GM12872 (cell line): ENCODE results near the gene CACNA1C.

Source experiments
- CTCF ChIP-seq: IDR thresholded peaks from 3 replicates; pipeline ENCODE4 v1.5.1; 2011; ENCODE audit warnings: low read depth, mild to moderate bottlenecking, low read length, moderate library complexity; ENCODE audit not compliant: insufficient read depth

The CACNA1C gene

GRCh38 chr12:2614341-2614740 is 561.6 kb downstream of the CACNA1C start:
- no peak for TF ChIP-seq CTCF

- TF ChIP-seq CTCF, result no peak
Observed at GRCh38 chr12:2615665-2616402, 563.0 kb downstream of the CACNA1C start.

- no peak for TF ChIP-seq CTCF
Observed at GRCh38 chr12:2616763-2617162, 564.0 kb downstream of the CACNA1C start.

- TF ChIP-seq CTCF, result no peak
Observed at GRCh38 chr12:2617365-2617764, 564.6 kb downstream of the CACNA1C start.

GRCh38 chr12:2618291-2618995 is 565.7 kb downstream of the CACNA1C start:
- no peak for TF ChIP-seq CTCF

GRCh38 chr12:2619136-2619535 is 566.3 kb downstream of the CACNA1C start:
- TF ChIP-seq CTCF, result no peak

- TF ChIP-seq CTCF, result no peak
Observed at GRCh38 chr12:2622460-2622859, 569.7 kb downstream of the CACNA1C start.
